WI38 (cell line): ENCODE measurements around the gene TLE6.
A peak's percentile ranks its signal among the peaks of the same experiment; 100 is the strongest.

ENCODE experiments used
- H3K4me3 ChIP-seq: 2 replicates; pipeline ENCODE4 v1.5.1; 2011; ENCODE audit warnings: low read depth, mild to moderate bottlenecking, control low read depth, low read length
- CTCF ChIP-seq: IDR thresholded peaks from 2 replicates; pipeline ENCODE4 v1.5.1; 2012; ENCODE audit warnings: low read depth, mild to moderate bottlenecking, control low read depth, low read length

The TLE6 gene

GRCh38 chr19:2977746-2978138 is 378 bp downstream of the TLE6 start:
- TF ChIP-seq CTCF, result no peak

GRCh38 chr19:2978166-2978767 is 903 bp downstream of the TLE6 start:
- no peak for TF ChIP-seq CTCF
- H3K4me3 ChIP-seq, result no peak overlapping the region

More at GRCh38 chr19:2977746-2978138, 378 bp downstream of the TLE6 start:
- H3K4me3 ChIP-seq, result no peak overlapping the region

GRCh38 chr19:2978772-2979171 is 1.4 kb downstream of the TLE6 start:
- H3K4me3 ChIP-seq, result no peak overlapping the region
- TF ChIP-seq CTCF, result no peak

GRCh38 chr19:2981898-2982297 is 4.5 kb downstream of the TLE6 start:
- no peak for TF ChIP-seq CTCF

GRCh38 chr19:2982561-2982960 is 5.2 kb downstream of the TLE6 start:
- no peak overlapping the region for H3K4me3 ChIP-seq
- TF ChIP-seq CTCF, result no peak

More at GRCh38 chr19:2981898-2982297, 4.5 kb downstream of the TLE6 start:
- H3K4me3 ChIP-seq, result no peak overlapping the region

GRCh38 chr19:2982983-2983350 is 5.6 kb downstream of the TLE6 start:
- no peak for TF ChIP-seq CTCF

GRCh38 chr19:2983351-2984214 is 6.2 kb downstream of the TLE6 start:
- no peak for TF ChIP-seq CTCF
- H3K4me3 ChIP-seq, result peak overlapping the region; percentile 45

More at GRCh38 chr19:2982983-2983350, 5.6 kb downstream of the TLE6 start:
- H3K4me3 ChIP-seq, result no peak overlapping the region
